ENCODE measurements around the gene UBR2.

DNA sequence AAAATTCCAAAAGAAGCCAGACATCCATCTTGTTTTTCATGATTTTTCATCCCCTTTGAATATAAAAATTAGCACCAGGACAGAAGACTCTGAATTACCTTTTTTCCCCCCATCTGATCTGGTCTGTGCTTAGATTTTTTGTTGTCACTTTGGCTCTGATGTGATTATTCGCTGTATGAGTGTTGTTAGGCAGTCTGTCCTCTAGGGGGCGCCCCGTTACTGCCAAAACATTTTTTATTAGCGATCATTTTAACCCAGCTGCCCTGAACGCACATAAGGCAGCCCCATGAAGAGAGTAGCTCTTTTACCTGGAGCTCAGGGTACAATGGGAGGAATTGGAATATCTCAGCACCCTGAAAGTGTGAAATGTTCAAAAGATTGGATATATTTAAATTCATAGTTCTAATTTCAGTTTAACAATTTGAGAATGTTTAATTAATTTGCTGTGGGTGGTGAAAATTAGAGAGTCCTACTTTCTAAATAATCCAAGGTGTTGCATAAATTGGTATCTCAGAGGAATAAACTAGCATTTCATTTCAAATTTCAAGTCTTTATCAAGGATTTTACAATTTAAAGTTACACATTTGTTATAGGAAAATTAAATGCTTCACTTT is 97.8 kb downstream of the UBR2 start:
- TF ChIP-seq, protein P1, sequence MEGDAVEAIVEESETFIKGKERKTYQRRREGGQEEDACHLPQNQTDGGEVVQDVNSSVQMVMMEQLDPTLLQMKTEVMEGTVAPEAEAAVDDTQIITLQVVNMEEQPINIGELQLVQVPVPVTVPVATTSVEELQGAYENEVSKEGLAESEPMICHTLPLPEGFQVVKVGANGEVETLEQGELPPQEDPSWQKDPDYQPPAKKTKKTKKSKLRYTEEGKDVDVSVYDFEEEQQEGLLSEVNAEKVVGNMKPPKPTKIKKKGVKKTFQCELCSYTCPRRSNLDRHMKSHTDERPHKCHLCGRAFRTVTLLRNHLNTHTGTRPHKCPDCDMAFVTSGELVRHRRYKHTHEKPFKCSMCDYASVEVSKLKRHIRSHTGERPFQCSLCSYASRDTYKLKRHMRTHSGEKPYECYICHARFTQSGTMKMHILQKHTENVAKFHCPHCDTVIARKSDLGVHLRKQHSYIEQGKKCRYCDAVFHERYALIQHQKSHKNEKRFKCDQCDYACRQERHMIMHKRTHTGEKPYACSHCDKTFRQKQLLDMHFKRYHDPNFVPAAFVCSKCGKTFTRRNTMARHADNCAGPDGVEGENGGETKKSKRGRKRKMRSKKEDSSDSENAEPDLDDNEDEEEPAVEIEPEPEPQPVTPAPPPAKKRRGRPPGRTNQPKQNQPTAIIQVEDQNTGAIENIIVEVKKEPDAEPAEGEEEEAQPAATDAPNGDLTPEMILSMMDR (conservative IDR thresholded peaks at IDR 0.05): peak; percentile 93
- no peak for TF ChIP-seq EZH2 (IDR thresholded peaks at IDR 0.05; ENCODE audit: low read depth)

Measured in PC-9 (cell line).